GM18867 (cell line): Measurements from ENCODE around the gene CCDC141.

Source experiments
- ATAC-seq: cut with Tn5 transposase; IDR thresholded peaks from one replicate; pipeline ENCODE4 v1.9.1; 2021; ENCODE audit warnings: mild to moderate bottlenecking, moderate library complexity; ENCODE audit not compliant: unreplicated experiment

The CCDC141 gene

GRCh38 chr2:178915423-178916173, 134.3 kb downstream of the CCDC141 start:
- no peak for ATAC-seq

- ATAC-seq: peak; percentile 98
Observed at GRCh38 chr2:178914259-178914849, 135.6 kb downstream of the CCDC141 start.

- no peak for ATAC-seq
Observed at GRCh38 chr2:178913049-178913441, 136.9 kb downstream of the CCDC141 start.

GRCh38 chr2:178912416-178913048, 137.4 kb downstream of the CCDC141 start:
- no peak for ATAC-seq

- ATAC-seq: no peak
Observed at GRCh38 chr2:178911039-178911438, 138.9 kb downstream of the CCDC141 start.

GRCh38 chr2:178910005-178910404, 139.9 kb downstream of the CCDC141 start:
- no peak for ATAC-seq

- no peak for ATAC-seq
Observed at GRCh38 chr2:178909507-178909906, 140.4 kb downstream of the CCDC141 start.

GRCh38 chr2:178908810-178909209, 141.1 kb downstream of the CCDC141 start:
- ATAC-seq: no peak

- ATAC-seq: no peak
Observed at GRCh38 chr2:178905261-178905660, 144.7 kb downstream of the CCDC141 start.

GRCh38 chr2:178899656-178900055, 150.3 kb downstream of the CCDC141 start:
- no peak for ATAC-seq

- ATAC-seq: no peak
Observed at GRCh38 chr2:178895872-178896271, 154.1 kb downstream of the CCDC141 start.

- no peak for ATAC-seq
Observed at GRCh38 chr2:178895171-178895570, 154.8 kb downstream of the CCDC141 start.

GRCh38 chr2:178892751-178893625, 156.9 kb downstream of the CCDC141 start:
- no peak for ATAC-seq

- no peak for ATAC-seq
Observed at GRCh38 chr2:178891959-178892485, 157.9 kb downstream of the CCDC141 start.

GRCh38 chr2:178891265-178891958, 158.5 kb downstream of the CCDC141 start:
- peak; percentile 93 for ATAC-seq

- no peak for ATAC-seq
Observed at GRCh38 chr2:178886006-178886405, 163.9 kb downstream of the CCDC141 start.

GRCh38 chr2:178884440-178884839, 165.5 kb downstream of the CCDC141 start:
- no peak for ATAC-seq

GRCh38 chr2:178882666-178883440, 167.1 kb downstream of the CCDC141 start:
- ATAC-seq: no peak

GRCh38 chr2:178881075-178881474, 168.9 kb downstream of the CCDC141 start:
- ATAC-seq: no peak

GRCh38 chr2:178880257-178880656, 169.7 kb downstream of the CCDC141 start:
- no peak for ATAC-seq
